Vagina (tissue), 2 donors: ENCODE measurements around the gene ANO9.

Experiments used
- POLR2A ChIP-seq, 2 donors: fragments of 450-650 bp; IDR thresholded peaks; one replicate each; pipeline ENCODE4 v1.6.1; 2017; ENCODE audit warnings: antibody characterized with exemption in 2 of 2, mild to moderate bottlenecking in 2 of 2, moderate library complexity in 2 of 2
- TF ChIP-seq, protein P1 (sequence below), 3 experiments: fragments of 450-650 bp in 2 of 3; fragments of 200-600 bp in 1 of 3; sonication (generic) in 1 of 3; IDR thresholded peaks; one replicate each; pipeline ENCODE4 v1.5.1; 2017 to 2019; ENCODE audit warnings: antibody characterized with exemption in 3 of 3, mild to moderate bottlenecking in 2 of 3, moderate library complexity in 2 of 3

DNA sequence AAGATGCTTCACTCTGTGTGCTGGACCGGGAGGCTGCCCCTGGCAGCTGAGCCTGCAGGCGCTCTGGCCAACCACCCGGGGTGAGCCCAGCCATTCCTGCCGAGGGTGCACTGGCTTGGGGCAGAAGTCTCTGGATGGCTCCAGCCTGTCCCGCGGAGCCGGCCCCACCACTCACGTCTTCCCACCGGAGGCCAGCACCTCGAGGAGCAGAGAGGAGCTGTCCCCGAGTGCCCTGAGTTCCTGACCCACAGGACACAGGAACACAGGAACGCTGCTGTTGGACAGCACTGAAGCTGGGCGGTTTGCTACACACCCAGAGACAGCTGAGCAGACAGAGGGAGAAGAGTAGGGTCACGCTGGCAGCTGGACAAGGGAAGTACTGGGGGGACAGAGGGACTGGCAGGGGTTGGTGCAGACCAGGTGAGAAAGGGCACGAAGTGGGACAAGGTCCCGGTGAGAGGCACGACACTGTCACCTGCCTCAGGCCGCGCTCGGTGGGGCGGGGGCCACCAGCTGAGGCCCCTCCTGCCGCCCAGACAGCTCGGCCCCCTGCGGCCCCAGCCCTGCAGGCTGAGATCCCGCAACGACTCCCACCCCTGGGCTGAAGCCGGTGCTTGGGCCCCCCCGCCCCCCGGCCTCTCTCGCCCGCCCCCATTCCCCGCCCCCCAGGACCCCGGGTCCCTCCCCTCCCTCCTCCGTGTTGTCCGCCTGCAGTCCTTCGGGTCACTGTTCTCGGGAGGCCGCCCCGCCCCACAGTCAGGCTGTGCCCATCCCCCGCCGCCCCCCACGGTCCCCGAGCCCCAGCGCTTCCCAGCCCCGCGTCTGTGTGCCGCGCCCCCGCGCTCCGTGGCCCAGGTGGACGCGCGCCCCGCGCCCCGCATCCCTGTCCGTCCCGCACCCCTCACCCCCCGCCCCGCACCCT is 73.1 kb downstream of the ANO9 start:
- TF ChIP-seq, protein P1, sequence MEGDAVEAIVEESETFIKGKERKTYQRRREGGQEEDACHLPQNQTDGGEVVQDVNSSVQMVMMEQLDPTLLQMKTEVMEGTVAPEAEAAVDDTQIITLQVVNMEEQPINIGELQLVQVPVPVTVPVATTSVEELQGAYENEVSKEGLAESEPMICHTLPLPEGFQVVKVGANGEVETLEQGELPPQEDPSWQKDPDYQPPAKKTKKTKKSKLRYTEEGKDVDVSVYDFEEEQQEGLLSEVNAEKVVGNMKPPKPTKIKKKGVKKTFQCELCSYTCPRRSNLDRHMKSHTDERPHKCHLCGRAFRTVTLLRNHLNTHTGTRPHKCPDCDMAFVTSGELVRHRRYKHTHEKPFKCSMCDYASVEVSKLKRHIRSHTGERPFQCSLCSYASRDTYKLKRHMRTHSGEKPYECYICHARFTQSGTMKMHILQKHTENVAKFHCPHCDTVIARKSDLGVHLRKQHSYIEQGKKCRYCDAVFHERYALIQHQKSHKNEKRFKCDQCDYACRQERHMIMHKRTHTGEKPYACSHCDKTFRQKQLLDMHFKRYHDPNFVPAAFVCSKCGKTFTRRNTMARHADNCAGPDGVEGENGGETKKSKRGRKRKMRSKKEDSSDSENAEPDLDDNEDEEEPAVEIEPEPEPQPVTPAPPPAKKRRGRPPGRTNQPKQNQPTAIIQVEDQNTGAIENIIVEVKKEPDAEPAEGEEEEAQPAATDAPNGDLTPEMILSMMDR (IDR thresholded peaks at IDR 0.05): no peak
- no peak for TF ChIP-seq POLR2A (IDR thresholded peaks at IDR 0.05)
